Stimulated activated CD4-positive, alpha-beta T cell treated with anti-CD3 and anti-CD28 coated beads, Interleukin-12 subunit alpha, Interleukin-12 subunit beta, amount 100 ng/mL, for 48 hours (primary cell): ENCODE results near the gene SEMA6C.
A peak's percentile ranks its signal among the peaks of the same experiment; 100 is the strongest.

Source experiments
- DNase-seq, 3 donors: peaks; one replicate each; pipeline ENCODE4 v3.0.0-alpha.2; 2020; ENCODE audit warnings: low read depth in 2 of 3, low spot score in 1 of 3

Gene SEMA6C

GRCh38 chr1:151158751-151159251 lies 12.4 kb upstream of the SEMA6C start:
- no peak for DNase-seq

GRCh38 chr1:151158326-151158725 lies 11.9 kb upstream of the SEMA6C start:
- peak; percentile 52 to 57 (median 53) for DNase-seq

- peak; percentile 53 to 59 (median 54) for DNase-seq
Measured at GRCh38 chr1:151157067-151157531, 10.7 kb upstream of the SEMA6C start.

- peak; percentile 67 to 76 (median 76) for DNase-seq
Measured at GRCh38 chr1:151156515-151156819, 10.0 kb upstream of the SEMA6C start, which contains the start of gene TNFAIP8L2. Gene TNFAIP8L2 (plus strand): TSS chr1:151156649. CDS start chr1:151158698, 2,049 bp downstream.

GRCh38 chr1:151147665-151148064 lies 1.2 kb upstream of the SEMA6C start:
- no peak for DNase-seq

GRCh38 chr1:151147132-151147503 lies 687 bp upstream of the SEMA6C start:
- no peak for DNase-seq

- no peak for DNase-seq
Measured at GRCh38 chr1:151146072-151146411, 389 bp downstream of the SEMA6C start.

- DNase-seq: no peak
Measured at GRCh38 chr1:151145304-151146071, 943 bp downstream of the SEMA6C start.

- DNase-seq: no peak
Measured at GRCh38 chr1:151144474-151145303, 1.7 kb downstream of the SEMA6C start.

GRCh38 chr1:151143986-151144385 lies 2.4 kb downstream of the SEMA6C start:
- DNase-seq: no peak

GRCh38 chr1:151143057-151143435 lies 3.4 kb downstream of the SEMA6C start:
- no peak for DNase-seq

GRCh38 chr1:151142411-151143056 lies 3.9 kb downstream of the SEMA6C start:
- no peak for DNase-seq

- DNase-seq: no peak
Measured at GRCh38 chr1:151137789-151138188, 8.6 kb downstream of the SEMA6C start.

GRCh38 chr1:151135433-151136385 lies 10.7 kb downstream of the SEMA6C start:
- DNase-seq: no peak

GRCh38 chr1:151134991-151135390 lies 11.4 kb downstream of the SEMA6C start:
- no peak for DNase-seq

- no peak for DNase-seq
Measured at GRCh38 chr1:151134396-151134795, 12.0 kb downstream of the SEMA6C start.

GRCh38 chr1:151133018-151133806 lies 13.2 kb downstream of the SEMA6C start:
- DNase-seq: no peak

- no peak for DNase-seq
Measured at GRCh38 chr1:151132335-151133017, 14.0 kb downstream of the SEMA6C start.

- no peak for DNase-seq
Measured at GRCh38 chr1:151131701-151132334, 14.6 kb downstream of the SEMA6C start.
